ENCODE data around the gene MRGPRF. TPM values are rescaled to one million over a fixed set of nuclear protein-coding genes. Genes with fewer than 3 reads are reported as not detected.

MRGPRF gene
- total and polyA plus RNA-seq, 2 of the 8 experiments (the other 6 are each of a cell fraction or from before 2014, with no cell fraction given) = 7.5 to 11.0 TPM

DNA sequence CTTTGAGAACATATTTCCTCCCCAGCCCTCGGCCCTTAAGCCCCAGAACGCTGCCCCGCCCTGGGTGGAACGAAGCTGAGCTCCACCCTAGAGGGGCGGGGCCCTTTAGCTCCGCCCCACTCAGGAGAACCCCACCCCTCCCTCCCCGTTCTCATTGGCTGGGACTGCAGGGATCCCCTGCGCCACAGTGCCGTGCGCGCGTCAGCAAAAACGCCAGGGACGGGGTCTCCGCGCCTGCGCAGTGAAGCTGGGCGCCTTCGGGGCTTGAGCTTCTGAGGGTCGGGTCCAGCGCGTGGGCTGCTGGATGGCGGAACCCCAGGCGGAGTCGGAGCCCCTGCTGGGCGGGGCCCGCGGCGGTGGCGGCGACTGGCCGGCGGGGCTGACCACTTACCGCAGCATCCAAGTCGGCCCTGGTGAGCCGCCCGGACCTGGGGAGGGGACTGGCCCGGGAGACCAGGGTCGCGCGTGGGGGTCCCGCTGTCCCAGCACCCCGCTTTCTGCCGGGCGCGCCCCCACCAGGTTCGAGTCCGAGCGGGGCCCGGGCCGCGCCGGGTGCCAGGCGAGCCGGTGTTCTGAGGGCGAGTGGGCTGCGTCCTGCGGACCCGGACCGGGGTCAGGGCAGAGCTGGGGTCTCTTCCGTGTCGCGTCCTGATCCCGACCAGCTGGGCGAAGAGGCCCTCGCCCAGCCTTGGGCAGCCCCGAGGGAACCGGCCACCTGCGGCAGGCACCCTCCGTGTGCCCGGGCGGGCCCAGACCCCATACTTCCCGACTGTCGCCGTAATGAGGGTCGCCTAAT lies 35.8 kb upstream of the MRGPRF start, which contains the start of gene TPCN2 (continued):
- TF ChIP-seq PHF8 (conservative IDR thresholded peaks at IDR 0.05; ENCODE audit: low read depth, low read length) = peak; percentile 75
- no peak for TF ChIP-seq YY1 (IDR thresholded peaks at IDR 0.05; ENCODE audit: low read depth, low read length)
- no peak for TF ChIP-seq SUZ12 (IDR thresholded peaks at IDR 0.05; ENCODE audit: low read length)
- TF ChIP-seq RXRA (IDR thresholded peaks at IDR 0.05; ENCODE audit: insufficient read depth, low read depth, low read length) = no peak
- TF ChIP-seq POLR2AphosphoS5 (IDR thresholded peaks at IDR 0.05; ENCODE audit: low read depth, low read length) = peak; percentile 46; the same call in 1 of the 2 replicates
- TF ChIP-seq, protein P1, sequence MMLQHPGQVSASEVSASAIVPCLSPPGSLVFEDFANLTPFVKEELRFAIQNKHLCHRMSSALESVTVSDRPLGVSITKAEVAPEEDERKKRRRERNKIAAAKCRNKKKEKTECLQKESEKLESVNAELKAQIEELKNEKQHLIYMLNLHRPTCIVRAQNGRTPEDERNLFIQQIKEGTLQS (IDR thresholded peaks at IDR 0.05; ENCODE audit: insufficient read depth, low read depth, low read length) = no peak
- TF ChIP-seq SIX5 (IDR thresholded peaks at IDR 0.05; ENCODE audit: low read depth, low read length) = no peak
- TF ChIP-seq CHD1 (IDR thresholded peaks at IDR 0.05; ENCODE audit: low read depth, low read length) = no peak
- no peak for TF ChIP-seq SAP30 (IDR thresholded peaks at IDR 0.05; ENCODE audit: insufficient read depth, insufficient replicate concordance, low read length)
- no peak for TF ChIP-seq CEBPB (IDR thresholded peaks at IDR 0.05; ENCODE audit: low read depth, low read length)
- peak; percentile 61 for TF ChIP-seq KDM4A (IDR thresholded peaks at IDR 0.05; ENCODE audit: low read depth, low read length, severe bottlenecking)
- no peak for TF ChIP-seq HDAC6 (IDR thresholded peaks at IDR 0.05; ENCODE audit: low read depth, low read length)
- no peak for TF ChIP-seq TEAD4 (IDR thresholded peaks at IDR 0.05; ENCODE audit: low read depth, low read length)
- TF ChIP-seq SRF (IDR thresholded peaks at IDR 0.05; ENCODE audit: low read depth, low read length) = no peak
- TF ChIP-seq MAFK (IDR thresholded peaks at IDR 0.05; ENCODE audit: low read depth, low read length) = no peak
- peak; percentile 67 for TF ChIP-seq BACH1 (IDR thresholded peaks at IDR 0.05; ENCODE audit: low read length)
- peak; percentile 68; the same call in 1 of the 2 replicates for TF ChIP-seq SP4 (IDR thresholded peaks at IDR 0.05; ENCODE audit: low read length)
- TF ChIP-seq RFX5 (IDR thresholded peaks at IDR 0.05; ENCODE audit: borderline replicate concordance, low read depth, low read length) = no peak
- TF ChIP-seq TAF7 (optimal IDR thresholded peaks at IDR 0.05; ENCODE audit: borderline replicate concordance, low read depth, low read length) = no peak
- peak; percentile 21; the same call in 1 of the 2 replicates for TF ChIP-seq CHD2 (IDR thresholded peaks at IDR 0.05; ENCODE audit: low read length)
- no peak for TF ChIP-seq FOSL1 (IDR thresholded peaks at IDR 0.05; ENCODE audit: insufficient read depth, low read depth, low read length)
- TF ChIP-seq, protein P2, sequence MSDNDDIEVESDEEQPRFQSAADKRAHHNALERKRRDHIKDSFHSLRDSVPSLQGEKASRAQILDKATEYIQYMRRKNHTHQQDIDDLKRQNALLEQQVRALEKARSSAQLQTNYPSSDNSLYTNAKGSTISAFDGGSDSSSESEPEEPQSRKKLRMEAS (IDR thresholded peaks at IDR 0.05) = 0 out of 2 replicates have a peak, but pooled peaks have one; percentile 26
- no peak for TF ChIP-seq KDM5A (IDR thresholded peaks at IDR 0.05; ENCODE audit: low read length)
- peak; percentile 64; the same call in 1 of the 2 replicates for TF ChIP-seq TBP (IDR thresholded peaks at IDR 0.05; ENCODE audit: low read depth, low read length)
- peak; percentile 82 for TF ChIP-seq CREB1 (IDR thresholded peaks at IDR 0.05)

Data from H1 (cell line).